NCI-H524 treated with DMSO at 0.1 percent for 48 hours (cell line): ENCODE data around the gene TMEM63C.
"Not testable (repeated sequence)": the region's sequence is repeated elsewhere in the genome, so short reads cannot be mapped to it uniquely, and the experiment has no call there.

Experiments
- DNase-seq: peaks from one replicate; lab custom pipeline; 2025; lab: John Stamatoyannopoulos, UW

Gene TMEM63C

DNA sequence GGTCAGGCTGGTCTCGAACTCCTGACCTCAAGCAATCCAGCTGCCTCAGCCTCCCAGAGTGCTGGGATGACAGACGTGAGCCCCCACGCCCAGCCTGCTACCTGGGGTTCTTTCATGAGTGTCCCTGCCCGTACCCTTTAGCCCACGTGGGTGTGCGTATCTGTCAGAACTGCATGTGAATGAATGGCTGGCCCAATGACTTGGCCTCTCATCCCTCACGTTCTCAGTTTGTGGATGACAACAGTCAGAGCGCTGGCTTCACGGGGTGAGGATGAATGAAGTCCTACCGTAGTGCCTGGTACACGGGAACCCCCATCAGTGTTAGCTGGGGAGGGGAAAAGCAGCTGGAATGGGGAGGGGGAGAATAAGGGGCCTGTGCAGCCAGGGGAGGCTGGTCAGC is 23.9 kb upstream of the TMEM63C start:
- no peak for DNase-seq

DNA sequence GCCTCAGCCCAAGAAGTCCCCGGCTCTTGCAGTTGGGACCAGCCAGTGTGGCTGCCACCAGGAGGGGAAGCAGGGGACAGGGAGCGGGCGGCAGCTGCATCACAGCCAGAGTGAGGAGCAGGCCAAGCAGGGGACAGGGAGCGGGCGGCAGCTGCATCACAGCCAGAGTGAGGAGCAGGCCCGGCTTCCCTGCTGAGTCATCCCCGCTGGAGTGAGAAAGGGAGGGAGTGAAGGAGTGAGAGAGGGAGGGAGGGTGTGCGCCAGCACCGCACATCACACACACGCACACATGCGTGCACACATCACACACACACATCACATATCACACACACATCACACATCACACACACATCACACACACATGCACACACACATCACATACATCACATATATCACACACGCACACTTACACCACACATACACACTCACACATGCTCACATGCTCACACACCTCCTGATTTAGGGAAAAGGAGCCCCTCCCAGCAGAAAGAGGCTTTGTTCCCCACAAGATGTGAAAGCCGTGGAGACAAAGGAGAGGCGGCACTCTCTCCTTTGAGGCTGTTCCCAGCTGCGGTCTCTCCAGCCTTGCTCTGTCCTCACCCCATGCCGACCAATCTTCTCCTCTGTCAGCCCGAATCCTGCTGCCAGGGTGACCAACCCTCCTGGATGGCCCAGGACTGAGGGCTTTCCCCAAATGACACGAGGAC is 23.3 kb upstream of the TMEM63C start:
- DNase-seq = peak; percentile 58

DNA sequence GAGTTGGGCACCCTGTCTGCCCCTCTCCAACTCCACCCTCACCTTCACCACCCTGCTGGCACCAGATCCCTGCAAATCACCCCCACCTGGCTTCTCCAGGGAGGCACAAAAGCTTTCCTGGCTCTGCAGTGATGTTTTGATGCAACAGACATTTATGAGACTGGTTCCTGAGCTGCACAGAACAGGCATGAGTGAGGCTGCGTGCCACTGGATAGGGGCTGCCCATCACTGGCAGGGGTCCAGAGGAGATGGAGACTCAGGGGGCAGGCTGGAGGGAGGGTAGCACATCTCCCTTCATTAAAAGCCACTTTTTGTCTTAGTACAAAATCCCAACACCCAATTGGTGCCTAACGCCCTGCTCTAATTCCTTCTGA is 22.7 kb upstream of the TMEM63C start:
- DNase-seq = no peak

DNA sequence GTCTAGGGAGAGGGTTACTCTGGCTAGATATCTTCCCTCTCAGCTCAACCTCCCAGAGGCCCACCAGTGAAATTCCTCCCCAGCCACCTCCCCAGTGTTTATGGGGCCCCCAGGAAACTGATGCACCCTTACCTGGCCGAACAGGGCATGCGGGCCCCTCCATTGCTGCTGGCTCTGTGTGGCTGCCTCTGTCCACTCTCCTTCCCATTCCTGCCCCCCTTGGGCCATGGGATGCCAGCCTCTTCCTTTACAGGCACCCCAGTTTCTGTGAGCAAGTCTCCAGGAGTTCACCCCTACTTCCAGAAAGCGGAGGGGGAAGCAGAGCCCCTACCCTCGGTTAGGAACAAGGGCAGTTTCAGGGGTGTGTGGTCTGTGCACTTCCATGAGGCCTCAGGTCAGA is 20.6 kb upstream of the TMEM63C start:
- no peak for DNase-seq

DNA sequence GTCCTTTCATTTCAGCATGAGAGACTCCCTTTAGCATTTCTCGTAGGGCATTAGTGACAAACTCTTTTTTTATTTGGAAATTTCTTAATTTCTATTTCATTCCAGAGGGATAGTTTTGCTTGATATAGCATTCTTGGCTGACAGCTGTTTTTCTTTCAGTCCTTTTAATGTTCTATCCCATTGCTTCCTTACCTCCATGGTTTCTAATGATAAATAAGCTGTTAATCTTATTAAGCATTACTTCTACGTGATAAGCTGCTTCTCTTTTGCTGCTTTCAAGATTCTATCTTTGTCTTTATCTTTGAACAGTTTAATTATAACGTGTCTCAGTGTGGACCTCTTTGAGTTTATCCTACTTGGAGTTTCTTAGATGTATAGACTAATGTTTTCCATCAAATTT is 11.6 kb upstream of the TMEM63C start:
- DNase-seq = no peak

DNA sequence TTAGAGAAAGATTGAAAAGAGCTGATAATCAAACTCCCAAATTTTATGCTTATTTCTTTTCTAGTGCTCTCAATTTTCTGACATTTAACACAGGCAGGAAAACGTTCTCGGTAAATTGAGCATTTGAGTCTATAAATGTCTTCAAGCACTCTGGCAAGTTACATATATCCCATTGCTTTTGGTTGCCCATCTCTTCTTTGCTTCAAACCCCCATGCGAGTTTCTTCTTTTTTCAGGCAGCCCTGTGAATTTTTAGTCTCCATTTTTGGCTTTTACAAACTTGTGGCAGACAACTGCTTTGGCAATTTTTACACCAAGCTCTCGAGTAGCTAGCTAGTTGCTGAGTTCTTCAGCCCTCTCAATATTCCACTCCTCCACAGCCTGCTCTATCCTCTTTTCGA is 8.7 kb upstream of the TMEM63C start:
- no peak for DNase-seq

DNA sequence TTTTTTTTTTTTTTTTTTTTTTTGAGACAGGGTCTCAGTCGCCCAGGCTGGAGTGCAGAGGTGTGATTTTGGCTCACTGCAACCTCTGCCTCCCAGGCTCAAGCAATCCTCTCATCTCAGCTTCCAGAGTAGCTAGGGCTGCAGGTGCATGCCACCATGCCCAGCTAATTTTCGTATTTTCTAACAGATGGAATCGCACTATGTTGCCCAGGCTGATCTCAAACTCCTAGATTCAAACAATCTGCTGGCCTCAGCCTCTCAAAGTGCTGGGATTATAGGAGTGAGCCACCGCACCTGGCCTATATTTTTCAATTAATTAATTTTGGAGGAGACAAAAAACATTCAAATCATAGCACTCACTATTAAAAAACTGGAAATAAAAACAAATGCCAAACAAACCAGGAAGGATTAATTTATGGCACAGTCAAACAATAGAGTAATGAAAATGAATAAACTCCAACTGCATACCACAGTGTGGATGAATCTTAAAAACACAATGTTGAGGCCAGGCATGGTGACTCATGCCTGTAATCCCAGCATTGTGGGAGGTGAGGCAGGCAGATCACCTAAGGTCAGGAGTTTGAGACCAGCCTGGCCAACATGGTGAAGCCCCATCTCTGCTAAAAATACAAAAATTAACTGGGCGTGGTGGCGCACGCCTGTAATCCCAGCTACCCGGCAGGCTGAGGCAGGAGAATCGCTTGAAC is 7.5 kb upstream of the TMEM63C start:
- not testable (repeated sequence) for DNase-seq

DNA sequence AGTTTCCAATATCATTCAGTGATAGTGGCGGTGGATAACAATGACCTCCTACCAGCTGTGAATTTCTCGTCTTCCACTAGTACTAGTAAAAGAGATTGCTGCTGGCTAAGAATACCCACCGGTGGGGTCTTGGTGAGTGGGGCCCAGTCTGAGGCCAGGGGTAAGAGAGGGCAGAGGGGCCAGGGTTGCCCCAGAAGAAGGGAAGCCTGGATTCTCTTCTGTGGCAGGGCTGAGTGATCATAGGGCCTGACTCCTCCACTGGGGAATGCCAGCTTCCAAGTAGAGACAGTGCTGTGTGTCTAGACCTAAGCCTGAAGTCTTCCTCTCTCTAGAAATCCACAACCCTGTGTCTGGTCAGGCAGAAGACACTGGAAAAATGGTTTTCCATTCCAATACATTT is 5.8 kb upstream of the TMEM63C start:
- no peak for DNase-seq

DNA sequence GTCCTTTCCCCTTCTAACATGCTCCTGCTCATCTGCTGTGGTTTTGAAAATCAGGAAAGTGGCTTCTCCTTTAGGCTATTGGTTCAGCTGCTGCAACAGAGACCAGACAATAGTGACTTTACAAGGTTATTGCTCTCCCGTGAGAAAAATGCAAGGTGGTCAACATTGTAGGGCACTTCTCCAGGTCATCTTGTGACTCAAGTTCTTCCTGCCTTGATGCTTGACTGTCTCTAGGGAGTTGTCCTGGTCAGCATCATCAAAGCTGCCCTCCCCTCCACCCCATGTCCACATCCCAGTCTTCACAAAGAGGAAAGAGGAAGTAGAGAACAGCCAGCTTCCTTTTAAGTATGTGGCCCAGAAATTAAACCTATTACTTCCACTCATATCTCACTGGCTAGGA is 3.9 kb upstream of the TMEM63C start:
- DNase-seq = no peak

DNA sequence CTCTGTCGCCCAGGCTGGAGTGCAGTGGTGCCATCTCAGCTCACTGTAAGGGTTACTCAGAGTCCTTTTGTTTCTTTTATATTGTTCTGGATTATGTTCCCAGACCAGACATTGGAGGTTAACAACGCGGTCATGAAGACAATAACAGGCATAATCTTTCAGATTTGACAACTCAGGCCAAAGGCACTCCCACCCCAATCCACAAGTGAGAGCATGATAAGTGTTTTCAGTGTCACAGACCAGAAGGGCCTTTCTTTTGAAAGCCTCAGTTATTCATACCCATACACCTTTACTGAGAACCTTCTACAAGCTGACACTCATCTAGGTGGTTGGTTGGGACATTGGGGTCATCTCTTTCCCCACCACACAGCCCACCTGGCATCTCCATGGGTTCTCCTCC is 2.9 kb upstream of the TMEM63C start:
- DNase-seq = no peak

DNA sequence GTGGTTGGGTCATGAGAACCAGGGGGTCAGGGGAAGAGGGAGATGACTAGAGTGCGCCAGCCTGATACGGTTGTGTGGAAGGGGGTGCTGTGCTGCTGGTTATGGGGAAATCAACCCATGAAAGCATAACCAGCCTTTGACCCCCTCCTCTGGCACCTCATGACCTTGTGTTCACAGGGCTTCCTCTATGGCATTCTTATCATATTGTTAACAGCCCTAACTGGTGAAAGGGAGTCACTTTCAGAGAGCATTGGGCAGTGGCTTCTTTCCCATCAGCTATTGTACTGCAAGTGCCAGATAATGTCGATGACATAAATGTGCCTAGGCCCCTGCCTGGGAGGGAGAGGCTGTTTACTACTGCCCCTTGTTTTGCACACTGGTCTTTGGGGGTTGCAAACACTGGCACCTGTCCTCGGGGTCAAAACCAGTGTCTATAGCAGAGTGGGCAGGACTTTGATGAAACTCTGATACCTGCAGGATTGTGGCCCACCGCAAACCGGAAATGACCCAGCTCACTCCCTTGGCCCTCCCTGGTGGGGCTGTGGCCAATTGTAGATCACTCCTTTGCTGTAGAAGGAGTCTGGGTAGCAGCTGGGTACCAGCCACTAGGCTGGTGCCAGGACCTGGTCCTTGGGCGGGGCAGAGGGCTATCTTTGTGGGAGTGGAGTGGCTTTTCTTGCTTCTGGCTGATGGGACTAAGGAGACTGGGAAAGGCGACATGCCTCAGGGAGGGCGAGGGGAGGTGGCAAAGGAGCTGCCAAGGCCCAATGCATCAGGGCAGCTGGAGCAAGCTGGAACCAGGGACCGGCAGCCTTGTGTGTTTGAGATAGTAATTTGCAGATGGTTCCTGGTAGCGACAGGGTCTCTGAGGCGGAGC is 634 bp upstream of the TMEM63C start:
- DNase-seq = no peak

DNA sequence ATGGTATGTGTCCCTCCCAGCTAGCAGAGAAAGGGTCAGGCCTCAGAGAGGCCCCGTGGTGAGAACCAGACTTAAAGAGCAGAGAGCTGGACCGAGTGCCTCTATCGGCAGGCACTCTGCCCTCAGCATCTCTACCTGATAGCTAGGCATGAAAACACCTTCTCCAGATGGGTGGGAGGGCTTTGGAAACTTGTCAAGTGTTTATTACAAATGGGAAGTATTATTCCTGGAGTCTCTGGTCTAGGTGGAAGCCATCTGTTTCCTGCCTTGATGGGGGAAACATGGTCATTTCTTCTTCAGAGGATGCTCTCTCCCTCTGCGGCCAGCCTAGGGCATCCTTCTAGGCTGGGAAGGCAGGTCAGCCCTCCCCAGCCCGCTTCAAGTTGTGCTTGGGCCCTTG is 2.3 kb downstream of the TMEM63C start:
- peak; percentile 77 for DNase-seq

DNA sequence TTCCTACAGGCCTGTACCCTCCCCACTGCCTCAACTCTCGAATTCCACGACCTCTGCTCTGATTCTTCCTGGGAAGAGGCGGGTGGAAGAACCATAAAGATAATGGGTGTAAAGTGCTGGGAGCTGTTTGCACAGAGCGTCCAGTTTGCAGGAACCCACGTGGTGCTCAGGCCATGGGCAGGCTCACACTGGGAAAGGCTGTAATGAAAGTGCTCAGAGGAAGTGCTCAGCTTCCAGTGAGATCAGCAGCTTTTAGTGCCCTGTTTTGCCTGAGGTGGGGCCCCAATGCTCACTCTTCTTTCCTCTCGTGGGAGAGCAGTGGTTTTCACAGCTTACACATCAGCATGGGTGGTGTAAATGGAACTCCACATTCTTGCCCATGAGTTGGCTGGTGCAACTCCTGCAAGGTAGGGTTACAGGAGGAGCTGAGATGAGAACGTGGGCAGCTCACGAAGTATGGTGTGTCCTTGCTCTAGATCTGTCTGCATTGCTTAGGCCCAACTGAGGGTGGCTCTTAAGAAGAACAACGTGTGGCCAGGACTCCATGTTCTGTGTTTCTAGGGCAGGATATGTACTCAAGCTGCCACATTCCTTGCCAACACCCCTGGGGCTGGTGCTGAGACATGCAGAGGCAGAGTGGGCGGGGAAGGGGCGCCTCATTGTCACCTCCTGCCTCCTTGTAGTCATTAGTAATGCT is 2.9 kb downstream of the TMEM63C start:
- no peak for DNase-seq

DNA sequence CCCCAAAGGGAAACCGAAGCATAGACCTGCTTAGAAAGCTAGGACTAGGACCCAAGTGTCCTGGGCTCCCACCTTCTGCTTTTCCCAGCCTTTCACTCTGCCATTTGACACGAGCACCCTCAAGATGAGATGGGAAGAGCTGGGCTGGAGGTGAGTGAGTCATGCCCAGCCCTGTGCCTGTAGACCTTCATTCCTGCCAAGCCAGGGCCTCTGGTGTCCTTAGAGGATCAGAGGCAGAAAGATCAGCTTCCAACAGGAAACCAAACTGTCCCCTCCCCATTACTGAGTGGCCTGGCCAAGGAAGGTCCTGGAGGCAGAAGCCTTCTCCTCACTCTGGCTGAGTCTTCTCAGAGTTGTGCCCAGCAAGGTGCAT is 3.5 kb downstream of the TMEM63C start:
- no peak for DNase-seq

DNA sequence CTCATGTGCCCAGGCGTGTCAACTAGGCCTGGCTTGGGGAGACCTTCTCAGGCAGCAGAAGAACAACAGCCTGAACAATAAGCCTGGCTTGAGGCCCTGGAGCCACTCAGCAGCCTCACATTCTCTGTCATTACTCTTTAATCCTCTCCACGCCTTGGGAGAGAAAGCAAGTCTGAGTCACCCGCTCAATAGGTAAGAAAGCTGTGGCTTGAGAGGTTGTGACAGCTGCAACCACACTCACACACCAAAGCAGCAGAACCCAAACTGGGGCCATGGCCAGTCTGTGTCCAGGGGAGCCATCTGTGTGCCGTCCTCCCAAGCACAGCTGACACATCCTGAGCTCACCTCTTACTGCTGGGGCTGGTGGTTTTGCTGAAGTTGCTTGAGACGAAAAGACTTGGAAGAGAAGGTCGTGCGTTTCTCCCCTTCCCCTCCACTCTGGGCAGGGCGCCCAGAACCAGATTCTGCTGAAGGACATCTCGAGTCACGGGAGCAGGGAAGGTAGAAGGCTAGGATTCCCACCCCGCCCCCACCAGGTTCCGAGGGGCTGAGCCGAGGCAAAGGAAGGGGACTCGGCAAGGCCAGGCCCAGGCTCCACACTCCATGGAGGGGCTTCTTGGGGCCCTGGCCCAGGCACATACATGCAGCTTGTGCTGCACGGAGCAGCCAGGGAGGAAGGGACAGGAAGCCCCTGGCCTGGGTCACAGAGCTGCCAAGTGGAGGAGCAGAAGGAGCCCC is 5.5 kb downstream of the TMEM63C start:
- peak; percentile 99 for DNase-seq

DNA sequence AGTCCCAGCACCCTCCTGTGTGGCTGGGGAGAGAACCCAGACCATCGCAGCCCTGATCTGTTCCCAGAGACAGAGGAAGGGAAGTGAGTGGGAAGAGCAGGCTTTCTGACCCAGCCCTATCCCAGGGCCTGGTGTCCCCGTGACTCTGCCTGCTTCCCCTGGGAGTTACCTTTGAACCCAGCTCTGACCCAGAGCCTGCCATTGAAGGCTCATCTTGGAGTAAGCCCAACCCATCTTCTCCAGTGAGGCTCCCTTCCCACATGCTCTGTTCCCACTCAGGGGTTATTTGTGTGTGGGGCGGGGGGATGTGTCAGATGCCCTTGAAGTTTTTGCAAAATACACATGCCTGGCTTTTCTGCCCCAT is 6.0 kb downstream of the TMEM63C start:
- DNase-seq = no peak

DNA sequence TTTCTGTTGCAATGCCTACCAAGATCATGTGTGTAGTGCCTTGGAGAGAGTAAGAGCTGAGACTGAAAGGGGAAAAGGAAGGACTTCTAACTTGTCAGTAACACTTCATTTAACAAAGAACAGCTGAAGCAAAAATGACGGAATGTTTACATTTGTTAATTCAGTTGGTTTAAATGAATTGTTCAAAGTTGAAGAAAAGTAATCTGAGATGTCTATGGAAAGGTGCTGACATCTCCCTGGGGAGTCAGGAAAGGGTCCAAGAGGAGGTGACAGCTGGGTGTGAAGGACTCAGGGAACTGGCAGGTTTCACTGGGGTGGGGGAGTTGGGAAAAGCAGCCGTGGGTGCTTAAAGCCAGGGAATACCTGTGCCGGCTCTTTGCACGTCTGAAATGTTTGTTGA is 7.9 kb downstream of the TMEM63C start:
- DNase-seq = peak; percentile 59

DNA sequence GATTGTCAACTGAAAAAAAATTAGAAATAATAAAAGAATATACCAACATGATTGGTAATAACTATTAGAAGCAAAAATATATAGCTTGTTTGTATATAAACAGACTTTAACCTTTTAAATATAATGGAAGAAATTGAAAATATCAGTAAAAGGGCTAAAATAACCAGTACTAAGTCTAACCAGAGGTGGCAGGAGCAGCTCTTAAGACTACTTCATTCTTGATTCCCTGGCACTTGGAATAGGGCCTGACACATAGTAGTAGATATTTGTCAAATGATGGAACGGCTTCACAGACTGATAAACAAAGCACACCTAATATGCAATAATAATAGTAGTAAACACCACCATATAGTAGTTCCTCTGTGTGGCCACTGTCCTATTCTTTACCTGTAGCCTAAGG is 9.4 kb downstream of the TMEM63C start:
- no peak for DNase-seq

DNA sequence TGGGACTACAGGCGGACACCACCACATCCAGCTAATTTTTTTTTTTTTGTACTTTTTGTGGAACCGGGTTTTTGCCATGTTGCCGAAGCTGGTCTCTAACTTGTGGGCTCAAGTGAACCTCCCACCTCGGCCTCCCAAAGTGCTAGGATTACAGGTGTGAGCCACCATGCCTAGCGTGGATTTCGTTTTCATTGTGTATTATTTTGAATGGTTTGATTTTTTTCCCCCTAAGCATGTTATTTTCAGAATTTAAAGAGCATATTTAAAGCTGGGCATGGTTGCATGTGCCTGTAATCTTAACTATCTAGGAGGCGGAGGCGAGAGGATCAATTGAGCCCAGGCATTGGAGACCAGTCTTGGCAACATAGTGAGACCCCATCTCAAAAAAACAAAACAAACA is 13.1 kb downstream of the TMEM63C start:
- no peak for DNase-seq

DNA sequence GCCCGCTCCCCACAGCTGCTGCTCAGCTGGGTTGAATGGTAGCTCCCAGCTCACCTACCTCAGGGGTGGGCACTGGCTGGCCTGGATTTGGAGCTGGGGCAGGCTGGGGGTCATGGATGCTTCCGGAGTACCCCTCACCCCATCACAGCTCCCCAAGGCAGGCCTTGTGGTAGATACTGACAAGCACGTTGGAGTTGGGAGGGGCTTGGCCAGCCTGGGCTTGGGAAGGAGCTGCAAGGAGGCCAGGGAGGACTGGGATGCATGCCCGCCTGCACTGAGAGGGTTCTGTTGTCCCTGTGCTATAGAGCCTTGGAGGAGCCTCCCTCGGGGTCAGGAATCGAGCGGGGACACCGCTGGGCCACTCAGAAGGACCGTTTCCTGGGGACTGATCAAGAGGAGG is 14.2 kb downstream of the TMEM63C start:
- no peak for DNase-seq

DNA sequence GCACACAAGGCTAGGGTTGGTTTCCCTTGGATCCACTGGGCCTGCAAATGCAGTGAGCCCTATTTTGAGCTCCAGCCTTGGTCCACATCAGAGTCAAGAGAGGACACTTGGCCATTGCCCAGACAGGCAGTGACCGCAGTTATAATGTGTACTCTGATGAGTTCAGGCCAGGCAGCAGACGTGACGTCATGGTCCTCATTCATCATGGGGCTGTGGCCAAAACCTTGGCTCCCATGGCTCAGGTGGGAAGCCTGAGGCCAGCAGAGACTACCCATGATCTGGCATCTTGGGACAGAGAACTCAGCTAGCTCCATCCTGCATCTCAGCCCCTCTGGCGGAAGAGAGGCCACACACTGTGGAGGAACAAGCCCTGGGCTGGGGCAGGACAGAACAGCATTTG is 16.4 kb downstream of the TMEM63C start:
- no peak for DNase-seq

DNA sequence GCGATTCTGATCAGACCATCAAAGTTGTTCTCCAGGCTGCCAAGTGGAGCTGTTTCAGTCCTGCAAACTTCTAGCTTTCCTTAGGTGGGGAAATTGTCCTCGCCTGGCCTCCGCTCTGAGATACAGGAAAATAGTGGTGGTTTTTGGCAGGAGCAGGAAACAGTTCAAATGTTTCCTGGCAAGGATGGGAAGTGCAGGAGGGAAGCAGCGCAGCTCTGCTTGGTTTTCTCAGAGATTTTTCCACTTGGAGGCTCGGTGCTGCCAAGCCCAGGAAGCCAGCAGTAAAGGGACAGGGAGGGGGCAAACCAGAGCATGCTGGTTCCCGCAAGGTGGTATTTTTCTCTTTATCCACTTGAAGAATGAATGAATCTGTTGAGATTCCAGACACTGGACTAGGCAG is 17.0 kb downstream of the TMEM63C start:
- DNase-seq = no peak
